Posterior vena cava (tissue), 2 donors: Measurements from ENCODE around the gene SEC24B. TPM values are rescaled to one million over a fixed set of nuclear protein-coding genes. Genes with fewer than 3 reads are reported as not detected.
"Not testable (repeated sequence)": the region's sequence is repeated elsewhere in the genome, so short reads cannot be mapped to it uniquely, and the experiment has no call there.

ENCODE experiments used
- DNase-seq: peaks from one replicate; pipeline ENCODE4 v3.0.0-alpha.2; 2020; ENCODE audit warnings: low spot score
- intact Hi-C, 2 donors: fragments of 100-400 bp; cut with DNase I; formaldehyde crosslinking; loops; one replicate each; pipeline versions ENCODE4 v1.14.1 to v1.14.2; 2022 to 2023
- total RNA-seq, 2 donors: library from RNA; stranded (reverse); fragmentation: NEBNext Ultra II Directional; extraction: Animal tissue kit (Norgen Biotek cat#: 25700); gene quantifications; one replicate each; pipeline ENCODE4 v1.2.1, GENCODE V29; 2021
- donor health status: DM: yes; HTN: yes; CAD: no.
- donor health status: DM: yes; HTN: yes; CAD: no.

The SEC24B gene
- total RNA-seq, 2 donors from 2014 or later, result 29.6 to 33.9 TPM

DNA sequence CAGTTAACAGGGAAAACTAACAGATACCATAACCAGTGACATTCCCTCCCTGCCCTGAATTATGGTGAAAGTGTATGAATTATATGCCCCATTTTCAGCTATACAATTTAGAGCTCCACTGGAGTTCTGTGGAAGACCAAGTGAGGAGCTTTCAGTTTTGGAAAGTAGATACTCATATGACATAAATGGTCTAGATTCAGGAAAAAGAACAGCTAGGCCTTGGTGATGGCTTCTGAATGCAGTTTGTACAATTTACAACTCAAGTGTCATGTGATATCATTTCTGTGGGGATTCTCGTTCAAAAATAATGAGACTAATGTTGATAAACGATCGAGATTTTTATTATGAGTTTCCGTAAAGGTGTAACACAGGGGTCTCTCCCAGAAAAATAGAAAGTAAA lies 8.2 kb upstream of the SEC24B start:
- intact Hi-C loops, result loop anchor here in 1 of 2 donors (5.0 to 10.0 kb wide), 2 partner anchors 389 to 1708 kb away; partner anchors contain the start of gene GAR1
- no peak for DNase-seq

DNA sequence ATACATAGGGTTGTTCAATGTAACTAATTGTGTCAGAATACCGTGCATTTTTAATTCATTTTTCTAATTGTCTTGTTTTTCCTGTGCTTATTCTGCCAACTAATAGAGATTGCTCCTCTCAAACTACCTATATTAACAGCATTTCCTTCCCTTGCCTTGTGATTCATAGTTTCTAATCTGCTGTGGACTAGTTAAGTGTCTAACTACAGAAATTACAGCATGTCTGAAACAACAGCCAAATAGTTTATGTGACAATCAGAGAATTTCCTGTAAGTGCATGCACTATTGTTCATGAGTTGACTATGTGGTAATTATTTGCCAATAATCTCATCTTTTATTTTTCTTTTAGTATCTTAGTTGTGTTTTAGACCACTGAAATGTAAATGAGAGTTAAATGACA lies 4.1 kb upstream of the SEC24B start:
- intact Hi-C loops, result loop anchor here in 1 of 2 donors (5.0 to 10.0 kb wide), 2 partner anchors 385 to 1712 kb away; partner anchors contain the start of gene GAR1
- no peak for DNase-seq

DNA sequence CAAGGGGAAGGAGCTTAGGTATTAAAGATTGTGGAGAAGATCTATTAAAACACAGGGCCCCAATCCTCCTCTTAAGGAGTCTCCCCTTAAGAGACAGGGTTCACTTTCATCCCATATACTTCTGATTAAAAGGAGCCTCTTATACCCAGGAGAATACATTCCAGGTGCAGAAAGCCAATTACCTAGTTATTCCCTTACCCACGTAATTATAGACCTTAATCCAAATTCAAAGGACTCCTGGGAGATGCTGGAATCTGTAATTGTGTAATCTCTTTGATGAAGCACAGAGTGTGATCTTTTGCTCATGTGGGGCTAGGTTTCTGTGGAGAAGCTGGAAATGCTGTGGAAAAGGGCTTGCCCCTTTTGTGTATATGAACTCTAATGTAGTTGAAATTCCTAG lies 1.4 kb upstream of the SEC24B start:
- no peak for DNase-seq
- intact Hi-C loops, result no loop called here

DNA sequence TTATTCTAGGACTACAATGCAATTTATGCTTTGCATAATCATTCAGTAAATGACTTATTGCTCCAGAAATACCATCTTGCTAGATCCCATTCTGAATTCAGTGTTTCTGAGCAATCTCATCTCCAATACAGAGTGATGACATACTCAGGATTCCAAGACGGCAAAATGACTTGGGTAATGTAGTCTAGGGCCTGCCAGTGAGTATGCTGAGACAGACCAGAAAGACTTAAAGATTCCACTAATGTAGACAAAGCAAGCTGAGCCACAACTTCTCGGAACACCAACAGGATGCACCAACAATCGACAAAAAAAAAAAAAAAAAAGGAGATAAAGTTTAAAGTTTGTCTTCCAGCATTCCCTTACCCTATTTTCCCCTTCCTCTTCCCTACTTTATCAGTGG lies 919 bp upstream of the SEC24B start:
- intact Hi-C loops, result no loop called here

DNA sequence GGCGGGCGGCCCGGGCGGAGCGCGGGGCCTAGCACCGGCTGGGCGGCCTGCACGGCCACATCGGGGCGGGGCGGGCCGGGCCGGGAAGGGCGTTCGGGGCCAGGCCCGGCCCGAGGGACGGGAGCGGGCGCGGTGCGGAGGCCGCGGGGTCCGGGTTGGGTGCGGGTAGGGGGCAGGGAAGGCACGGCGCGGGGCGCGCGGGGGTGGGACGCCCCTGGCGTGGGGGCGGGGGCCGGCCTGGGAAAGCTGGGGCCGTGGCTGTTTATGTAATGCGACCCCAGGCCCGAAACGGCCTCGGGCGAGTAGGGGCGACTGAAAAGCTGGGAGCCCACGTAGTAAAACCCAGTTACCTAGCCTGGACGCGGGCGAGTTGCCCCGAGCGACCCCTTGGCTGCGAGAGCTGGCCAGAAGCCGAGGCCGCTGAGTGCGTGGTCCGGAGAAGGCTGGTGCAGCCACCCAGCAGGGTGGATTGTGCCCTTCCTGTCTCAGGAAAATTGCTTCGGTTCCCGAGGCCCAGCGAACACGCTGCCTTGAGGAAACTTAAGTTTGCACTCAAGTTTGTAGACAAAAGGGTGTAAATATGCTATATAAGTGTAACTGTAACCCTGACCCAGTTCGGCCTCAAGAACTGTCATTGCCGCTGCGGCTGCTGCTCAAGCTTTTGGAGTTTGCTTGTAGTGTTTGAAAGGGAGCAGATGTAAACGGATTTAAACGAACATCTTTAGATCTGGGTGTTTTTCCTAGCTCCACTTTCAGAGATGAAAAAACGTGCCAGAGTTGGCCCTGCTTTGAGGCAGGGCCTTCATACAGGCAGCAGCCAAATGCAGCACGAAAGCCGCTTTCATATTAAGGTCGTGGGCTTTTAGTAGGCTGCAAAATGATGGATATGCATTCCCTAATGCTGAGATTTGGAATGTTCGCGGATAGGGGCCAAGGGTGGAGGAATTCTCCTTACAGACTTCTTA lies 674 bp downstream of the SEC24B start:
- intact Hi-C loops, result no loop called here
- peak; percentile 84 for DNase-seq

More for the DNA sequence above, 919 bp upstream of the SEC24B start:
- no peak for DNase-seq

DNA sequence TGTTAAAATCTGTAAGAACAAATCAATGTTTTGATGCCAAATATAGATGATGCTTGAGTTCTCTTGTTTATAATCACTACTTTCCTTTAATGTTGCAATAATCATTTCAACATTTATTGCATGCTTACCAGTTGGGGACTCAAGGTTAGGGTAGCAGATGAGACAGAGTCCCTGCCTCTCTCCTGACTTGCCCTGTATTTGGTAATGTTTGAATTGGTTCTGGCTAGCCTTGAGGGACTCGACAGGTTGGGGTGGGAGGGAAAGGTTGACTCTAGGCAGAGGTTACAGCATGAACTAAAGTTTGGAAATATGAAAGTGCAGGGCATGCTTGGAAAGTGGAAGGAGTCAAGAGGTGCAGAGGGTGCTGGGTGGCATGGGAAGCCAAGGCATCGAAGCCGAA lies 2.0 kb downstream of the SEC24B start:
- intact Hi-C loops, result no loop called here
- no peak for DNase-seq

DNA sequence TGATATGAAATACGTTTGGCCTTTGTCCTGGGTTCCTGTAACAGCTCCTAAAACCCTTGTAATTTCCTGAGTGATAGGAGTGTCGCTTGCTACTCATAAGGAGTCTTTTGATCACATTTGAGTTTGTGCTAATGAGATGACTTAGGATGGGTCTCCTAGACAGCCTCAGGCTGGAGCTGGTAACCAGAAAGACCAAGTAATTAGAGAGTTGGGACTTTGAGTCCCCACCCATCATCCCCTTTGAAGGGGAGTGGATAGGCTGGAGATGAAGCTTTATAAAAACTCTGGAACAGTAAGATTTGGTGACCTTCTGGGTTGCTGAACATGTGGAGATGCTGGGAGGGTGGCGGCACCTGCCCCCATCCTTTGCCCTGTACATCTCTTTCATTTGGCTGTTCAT lies 2.9 kb downstream of the SEC24B start:
- no peak for DNase-seq
- intact Hi-C loops, result no loop called here

DNA sequence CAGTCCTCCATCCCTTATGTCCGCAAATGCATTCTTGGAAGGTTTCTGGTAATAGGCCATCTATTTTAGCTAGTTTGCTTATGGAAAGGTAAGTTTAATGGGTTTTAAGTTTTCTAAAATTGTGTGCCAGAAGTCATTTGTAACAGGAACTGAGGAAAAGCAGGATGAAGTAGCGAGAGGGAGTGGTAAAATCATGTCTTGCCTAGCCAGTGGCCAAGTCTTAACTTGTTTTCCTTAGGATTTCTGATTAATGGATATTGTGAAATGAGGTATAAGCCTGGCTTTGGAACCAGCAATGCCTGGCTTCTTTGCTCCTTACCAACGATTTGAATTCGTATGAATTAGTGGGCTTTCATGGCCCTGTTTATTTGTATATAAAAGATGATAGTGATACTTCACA lies 7.3 kb downstream of the SEC24B start:
- intact Hi-C loops, result no loop called here
- DNase-seq, result no peak

DNA sequence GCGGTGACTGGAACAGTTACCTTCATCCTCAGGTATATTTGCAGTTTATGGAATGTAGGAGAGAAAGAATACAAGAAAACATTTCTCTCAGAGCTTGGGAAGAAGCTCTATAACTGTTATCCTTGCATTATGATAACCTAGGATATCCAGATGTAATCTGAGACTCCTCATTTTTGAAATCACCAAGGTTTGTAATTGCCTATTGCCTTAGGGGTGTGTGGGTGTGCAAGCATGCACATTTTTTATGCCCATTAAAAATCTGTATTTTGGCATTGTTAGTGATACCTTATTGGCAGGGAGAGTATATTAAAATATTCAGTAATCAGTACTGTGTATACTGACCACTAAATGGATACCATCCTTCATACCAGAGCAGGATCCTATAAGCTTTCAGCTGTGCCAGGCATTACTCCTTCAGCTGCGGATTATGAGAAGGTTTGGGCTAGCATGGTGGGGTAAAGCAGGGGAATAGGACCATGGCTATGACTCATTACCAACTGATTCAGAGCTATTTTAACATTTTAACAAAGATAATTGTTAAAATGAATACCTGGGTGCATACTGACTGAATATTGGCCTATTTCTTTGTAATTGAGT lies 8.3 kb downstream of the SEC24B start:
- no peak for DNase-seq

DNA sequence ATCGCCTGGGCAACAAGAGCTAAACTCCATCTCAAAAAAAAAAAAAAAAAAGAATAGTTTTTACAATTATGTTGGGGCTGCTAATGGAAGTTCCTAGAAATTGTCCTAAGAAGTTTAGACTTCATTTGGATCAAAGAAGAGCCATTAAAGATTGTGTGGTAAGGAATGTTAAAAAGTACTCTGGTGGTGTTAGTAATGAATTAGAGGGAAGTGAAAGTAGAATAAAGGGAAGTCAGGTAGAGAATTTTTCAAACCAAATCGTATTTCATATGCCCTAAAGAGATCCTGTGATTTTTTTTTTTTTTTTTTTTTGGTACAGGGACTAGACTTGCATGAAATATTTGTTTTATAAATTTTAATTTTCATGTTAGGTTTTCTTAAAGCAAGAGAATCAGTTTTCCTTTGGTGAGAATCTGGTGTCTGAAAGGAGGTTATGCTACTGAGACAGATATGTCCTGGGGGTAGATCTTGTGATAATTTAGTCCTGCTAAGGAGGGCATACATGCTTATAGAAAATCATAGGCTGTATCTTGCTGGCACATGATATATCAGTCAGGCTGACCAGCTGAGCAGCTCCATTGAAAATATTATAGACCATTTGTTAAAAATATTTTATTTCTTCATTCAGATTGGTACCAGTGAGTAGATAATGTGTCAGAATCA lies 10.7 kb downstream of the SEC24B start:
- intact Hi-C loops, result no loop called here
- no peak for DNase-seq

More for the DNA sequence above, 8.3 kb downstream of the SEC24B start:
- intact Hi-C loops, result no loop called here

DNA sequence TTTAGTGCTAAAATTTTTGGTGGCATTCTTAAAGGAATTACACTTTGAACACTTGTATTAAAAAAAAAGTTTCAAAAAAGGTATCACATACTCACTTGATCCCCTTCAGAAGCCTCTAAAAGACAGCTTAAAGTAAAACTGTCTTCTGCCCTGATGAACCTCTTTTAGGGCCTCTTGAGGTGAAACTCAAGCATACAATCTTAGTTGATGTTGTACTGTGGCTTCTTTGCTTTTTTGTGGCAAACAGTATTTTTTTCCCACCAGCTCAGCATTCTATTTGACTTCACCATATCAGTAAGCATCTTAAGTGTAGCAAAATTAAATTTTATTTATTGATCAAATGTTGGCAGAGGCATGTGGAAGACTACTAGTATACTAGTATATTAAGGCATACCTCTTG lies 13.7 kb downstream of the SEC24B start:
- DNase-seq, result no peak
- intact Hi-C loops, result no loop called here

DNA sequence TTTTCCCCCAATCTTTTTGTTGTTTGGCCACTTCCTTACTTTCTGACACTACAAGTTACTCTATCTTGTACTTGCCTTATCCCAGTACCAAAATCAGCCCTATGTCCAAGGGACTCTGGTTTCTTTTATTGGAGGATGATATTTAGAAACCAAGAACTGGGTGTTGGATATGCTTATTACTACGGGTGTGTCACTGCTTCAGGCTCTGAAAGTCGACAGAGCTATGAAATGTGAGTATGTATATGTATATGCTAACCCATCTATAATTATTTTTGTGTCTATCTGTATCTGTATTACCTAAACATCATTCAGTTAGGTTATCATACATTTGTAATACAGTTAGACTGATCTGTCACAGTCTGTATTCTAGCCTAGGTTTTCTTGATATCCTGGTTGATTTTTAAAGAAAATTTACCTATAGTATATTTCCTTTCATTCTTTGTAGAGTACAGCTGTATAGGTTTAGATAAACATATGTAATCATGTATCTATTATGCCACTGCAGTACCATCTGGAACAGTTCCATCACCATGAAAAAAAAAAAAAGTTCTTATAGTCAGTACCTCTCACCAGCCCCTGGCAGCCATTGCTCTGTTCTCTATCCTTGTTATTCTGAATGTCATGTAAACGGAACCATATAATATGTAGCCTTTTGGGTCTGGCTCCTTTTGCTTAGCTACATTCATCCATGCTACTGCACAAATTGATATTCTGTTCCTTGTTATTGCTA lies 18.1 kb downstream of the SEC24B start:
- no peak for DNase-seq
- intact Hi-C loops, result no loop called here

DNA sequence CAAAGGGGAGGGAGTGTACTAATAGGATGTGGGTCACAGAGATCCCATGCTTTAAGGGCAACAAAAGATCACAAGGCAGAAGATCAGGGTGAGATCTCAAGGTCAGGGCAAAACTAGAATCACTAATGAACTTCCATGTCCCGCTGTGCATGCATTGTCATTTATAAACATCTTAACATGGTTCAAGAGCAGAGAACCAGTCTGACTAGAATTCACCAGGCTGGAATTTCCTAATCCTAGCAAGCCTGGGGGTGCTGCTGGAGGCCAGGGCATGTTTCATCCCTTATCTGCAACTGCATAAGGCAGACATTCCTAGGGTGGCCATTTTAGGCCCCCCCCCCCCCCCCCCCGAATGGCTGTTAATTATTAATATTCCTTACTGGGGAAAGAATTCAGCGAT lies 19.5 kb downstream of the SEC24B start:
- DNase-seq, intact Hi-C loops: not testable (repeated sequence)

DNA sequence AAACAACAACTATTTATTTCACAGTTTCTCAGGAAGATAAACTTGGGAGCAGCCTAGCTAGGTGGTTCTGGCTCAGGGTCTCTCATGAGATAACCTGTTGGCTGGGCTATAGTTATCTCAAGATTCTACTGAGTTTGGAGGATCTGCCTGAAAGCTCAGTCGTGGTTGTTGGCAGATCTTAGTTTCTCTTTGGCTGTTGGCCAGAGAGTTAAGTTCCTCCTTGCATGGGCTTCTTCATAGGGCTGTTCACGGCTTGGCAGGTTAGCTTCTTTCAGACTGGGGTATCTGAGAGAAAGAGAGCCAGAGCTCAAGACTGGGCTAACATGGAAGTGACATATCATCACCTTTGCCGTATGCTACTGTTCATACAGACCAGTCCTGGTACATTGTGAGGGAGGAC lies 28.7 kb downstream of the SEC24B start:
- intact Hi-C loops, result no loop called here
- DNase-seq, result no peak

DNA sequence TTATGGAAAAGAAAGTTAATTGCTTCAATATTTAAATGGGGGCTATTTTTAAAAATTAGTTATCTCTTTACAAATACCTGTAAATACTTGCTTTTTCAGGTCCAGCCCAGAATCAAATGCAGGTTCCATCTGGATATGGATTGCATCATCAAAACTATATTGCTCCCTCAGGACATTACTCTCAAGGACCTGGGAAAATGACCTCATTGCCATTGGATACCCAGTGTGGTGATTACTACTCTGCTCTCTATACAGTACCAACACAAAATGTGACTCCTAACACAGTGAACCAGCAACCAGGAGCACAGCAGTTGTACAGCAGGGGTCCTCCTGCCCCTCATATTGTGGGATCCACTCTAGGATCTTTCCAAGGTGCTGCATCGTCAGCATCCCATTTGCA lies 29.2 kb downstream of the SEC24B start:
- intact Hi-C loops, result no loop called here
- no peak for DNase-seq

DNA sequence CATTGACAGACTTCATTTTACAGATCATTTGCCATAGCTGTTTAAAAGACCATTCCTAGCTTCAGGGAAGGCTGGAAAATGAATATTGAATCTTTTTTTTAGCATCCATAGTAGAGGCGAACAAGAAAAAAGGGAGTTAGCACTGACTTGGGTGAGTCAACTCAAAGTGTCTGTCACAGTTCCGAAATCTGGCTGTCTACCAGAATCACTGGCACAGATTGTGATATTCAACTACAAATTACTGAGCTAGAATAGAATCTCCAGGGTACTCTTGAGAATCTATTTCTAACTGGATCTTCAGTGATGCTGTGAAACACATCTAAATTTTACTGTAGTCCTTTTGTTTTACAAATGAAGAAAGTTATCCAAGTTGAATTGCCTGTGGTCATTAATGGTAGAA lies 31.5 kb downstream of the SEC24B start:
- intact Hi-C loops, result no loop called here
- DNase-seq, result no peak

DNA sequence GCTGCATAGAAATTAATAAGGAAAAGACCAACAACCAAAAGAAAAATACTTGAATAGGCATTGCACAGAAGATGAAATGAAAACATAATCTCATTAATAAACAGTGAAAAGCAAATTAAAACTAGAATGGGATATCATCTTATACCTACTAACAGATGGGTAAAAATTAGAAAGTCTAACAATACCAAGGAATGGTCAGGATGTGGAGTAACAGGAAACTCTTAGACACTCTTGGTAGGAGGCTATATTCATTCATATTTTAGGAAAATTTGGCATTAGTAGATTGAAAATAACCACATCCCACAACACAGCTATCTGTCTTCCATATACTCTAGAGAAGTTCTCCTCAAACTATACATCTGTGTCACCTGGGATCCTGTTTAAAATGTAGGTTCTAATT lies 36.3 kb downstream of the SEC24B start:
- intact Hi-C loops, result no loop called here
- DNase-seq, result no peak

DNA sequence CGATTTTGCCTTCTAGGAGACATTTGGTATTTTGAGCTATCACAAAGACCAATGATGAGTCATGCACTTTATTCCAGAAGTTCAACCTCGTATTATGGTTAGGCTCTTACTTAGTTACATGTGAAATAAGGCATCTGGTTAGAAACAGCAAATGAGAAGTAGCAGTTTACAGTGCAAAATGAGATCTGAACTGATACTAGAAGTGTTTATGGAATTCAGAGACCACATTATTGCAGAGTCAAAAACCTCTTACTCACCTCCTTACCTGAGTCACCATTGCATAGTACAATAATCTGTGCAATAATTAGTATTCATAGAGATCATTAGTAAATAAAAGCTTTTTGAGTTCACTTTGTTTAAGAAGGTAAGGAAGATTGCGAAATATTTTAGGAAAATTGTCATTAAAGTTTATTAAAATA lies 38.7 kb downstream of the SEC24B start:
- DNase-seq, result no peak
- intact Hi-C loops, result no loop called here

DNA sequence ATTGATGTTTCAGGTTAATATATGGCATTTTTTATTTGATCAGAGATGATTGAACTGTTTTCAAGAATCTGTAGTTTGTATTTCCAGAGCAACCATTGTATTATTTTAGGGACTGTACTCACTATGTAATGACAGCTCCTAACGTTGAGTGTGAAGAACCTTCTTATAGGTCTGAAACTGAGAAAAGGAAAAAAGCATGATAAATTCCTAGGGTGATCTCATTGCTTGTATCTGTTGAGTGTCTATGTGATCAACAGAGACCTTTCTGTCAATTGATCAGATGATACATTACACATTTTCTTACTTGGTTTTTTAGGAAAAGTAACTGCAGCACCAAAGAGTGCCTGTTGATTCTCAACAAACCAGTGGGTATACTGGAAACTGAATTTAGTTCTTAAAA lies 40.2 kb downstream of the SEC24B start:
- DNase-seq, result no peak
- intact Hi-C loops, result no loop called here

DNA sequence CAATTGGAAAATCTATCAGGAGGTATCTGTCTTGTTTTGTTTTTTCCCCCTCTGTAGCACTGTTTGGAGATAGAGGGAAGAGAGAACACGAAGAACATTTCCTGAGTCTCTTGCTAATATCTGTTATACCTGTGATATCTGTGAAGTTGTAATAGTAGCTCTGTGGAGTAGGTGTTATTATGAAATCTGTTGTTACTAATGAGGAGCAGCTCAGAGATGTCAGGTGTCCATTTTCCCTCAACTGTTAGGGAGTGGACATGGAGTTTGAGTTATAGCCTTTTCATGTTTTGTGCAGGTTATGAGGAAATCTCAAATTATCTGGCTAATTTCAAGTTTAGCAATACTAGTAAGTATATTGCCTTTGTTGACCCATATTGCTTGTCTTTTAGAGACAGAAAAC lies 52.4 kb downstream of the SEC24B start:
- DNase-seq, result no peak
- intact Hi-C loops, result no loop called here
